G401.6 (cell line): Measurements from ENCODE around the gene GH2.
A peak's percentile ranks its signal among the peaks of the same experiment; 100 is the strongest.
"Not testable (repeated sequence)": the region's sequence is repeated elsewhere in the genome, so short reads cannot be mapped to it uniquely, and the experiment has no call there.

Experiments used
- FAIRE-seq: peaks from 2 replicates; lab custom pipeline; 2012; peaks lifted over from hg19 to GRCh38; lab: Jason Lieb, UNC

The GH2 gene

GRCh38 chr17:63873577-63873976 is 8.2 kb downstream of the GH2 start, which contains the start of gene CSH2:
TSS of gene CSH2 (minus strand) at chr17:63873677. CDS start at chr17:63873614, 63 bp downstream.
- not testable (repeated sequence) for FAIRE-seq

GRCh38 chr17:63871646-63872365 is 9.9 kb downstream of the GH2 start:
- FAIRE-seq = not testable (repeated sequence)

GRCh38 chr17:63870292-63870665 is 11.5 kb downstream of the GH2 start:
- FAIRE-seq = not testable (repeated sequence)

- not testable (repeated sequence) for FAIRE-seq
Observed at GRCh38 chr17:63869491-63870291, 12.1 kb downstream of the GH2 start.

- FAIRE-seq = not testable (repeated sequence)
Observed at GRCh38 chr17:63866625-63867024, 15.1 kb downstream of the GH2 start.

- FAIRE-seq = no peak
Observed at GRCh38 chr17:63859257-63859656, 22.5 kb downstream of the GH2 start.

- FAIRE-seq = not testable (repeated sequence)
Observed at GRCh38 chr17:63856425-63856824, 25.3 kb downstream of the GH2 start.

GRCh38 chr17:63855185-63855584 is 26.6 kb downstream of the GH2 start:
- no peak for FAIRE-seq

GRCh38 chr17:63854709-63855108 is 27.0 kb downstream of the GH2 start:
- FAIRE-seq = no peak

GRCh38 chr17:63853260-63853659 is 28.5 kb downstream of the GH2 start:
- no peak for FAIRE-seq

- FAIRE-seq = no peak
Observed at GRCh38 chr17:63850401-63850800, 31.3 kb downstream of the GH2 start.

GRCh38 chr17:63848834-63849689 is 32.7 kb downstream of the GH2 start:
- FAIRE-seq = no peak

- no peak for FAIRE-seq
Observed at GRCh38 chr17:63847525-63848249, 34.1 kb downstream of the GH2 start.

GRCh38 chr17:63845509-63845908 is 36.2 kb downstream of the GH2 start:
- FAIRE-seq = no peak

- no peak for FAIRE-seq
Observed at GRCh38 chr17:63843910-63844677, 37.6 kb downstream of the GH2 start.

GRCh38 chr17:63843387-63843888 is 38.3 kb downstream of the GH2 start:
- not testable (repeated sequence) for FAIRE-seq

- peak; percentile 90 for FAIRE-seq
Observed at GRCh38 chr17:63842540-63843386, 39.0 kb downstream of the GH2 start, which contains the start of gene SMARCD2. TSS of gene SMARCD2 (minus strand) at chr17:63842685. CDS start at chr17:63842674, 11 bp downstream.

GRCh38 chr17:63842173-63842539 is 39.6 kb downstream of the GH2 start:
- no peak for FAIRE-seq

- FAIRE-seq = no peak
Observed at GRCh38 chr17:63841350-63842172, 40.2 kb downstream of the GH2 start.
